Pancreas (tissue), 10 donors: ENCODE measurements around the gene GALNT17. TPM values are rescaled to one million over a fixed set of nuclear protein-coding genes. Genes with fewer than 3 reads are reported as not detected.

Source experiments
- ATAC-seq, 4 donors: fragments of 200-7000 bp; cut with Tn5 transposase; one replicate each; pipeline versions ENCODE4 v1.8.0 to v1.9.1; 2020; ENCODE audit warnings: mild to moderate bottlenecking in 4 of 4, moderate library complexity in 4 of 4
- DNase-seq, 6 donors: peaks; one replicate each; pipeline ENCODE4 v3.0.0-alpha.2; 2020
- FAIRE-seq: peaks from 2 replicates; lab custom pipeline; 2012; peaks lifted over from hg19 to GRCh38; lab: Jason Lieb, UNC
- H3K27ac ChIP-seq, 4 donors: fragments of 200-600 bp; sonication (generic); 1 replicate in 3 of 4; 2 replicates in 1 of 4; pipeline versions ENCODE4 v1.5.0 to v1.8.0; 2020
- H3K27me3 ChIP-seq, 4 donors: fragments of 200-600 bp; one replicate each; pipeline ENCODE4 v1.8.0; 2021
- H3K36me3 ChIP-seq, 3 donors: fragments of 200-600 bp; sonication (generic) in 1 of 3; one replicate each; pipeline versions ENCODE4 v1.5.0 to v1.8.0; 2020 to 2021
- H3K4me1 ChIP-seq, 3 donors: fragments of 200-600 bp; one replicate each; pipeline ENCODE4 v1.8.0; 2021
- H3K4me3 ChIP-seq, 4 donors: fragments of 200-600 bp; sonication (generic) in 2 of 4; one replicate each; pipeline versions ENCODE4 v1.5.0 to v1.8.0; 2020 to 2021
- H3K9me3 ChIP-seq, 4 donors: fragments of 200-600 bp; one replicate each; pipeline ENCODE4 v1.8.0; 2021
- WGBS, 2 donors: extraction: QIAGEN DNeasy Blood & Tissue Kit; methylation state at CpG; one replicate each; pipeline ENCODE4 v1.1.7; 2013; 5-methylcytosine and 5-hydroxymethylcytosine counted together
- intact Hi-C, 3 donors: fragments of 100-400 bp; cut with DNase I; formaldehyde crosslinking; loops; one replicate each; pipeline versions ENCODE4 v1.11.1 to v1.14.2; 2022
- polyA plus RNA-seq, 2 donors: library from polyadenylated mRNA; stranded (reverse); fragments of 200-250 nt; gene quantifications; one replicate each; pipeline ENCODE4 v1.2.3, GENCODE V29; 2013
- total RNA-seq, 6 donors: library from RNA; stranded (reverse); fragmentation: NEBNext Ultra II Directional in 4 of 6; extraction: Animal tissue kit (Norgen Biotek cat#: 25700) in 4 of 6; gene quantifications; one replicate each; pipeline versions ENCODE4 v1.2.1 to v1.2.4, GENCODE V29; 2021 to 2023
- TF ChIP-seq, protein P1 (sequence below), 4 donors: fragments of 200-600 bp; sonication (generic) in 3 of 4; IDR thresholded peaks; one replicate each; pipeline versions ENCODE4 v1.5.0 to v1.8.0; 2021; ENCODE audit warnings: antibody characterized with exemption in 4 of 4
- donor health status: healthy with polysubstance abuse.
- donor health status: DM: no; HTN: no; CAD: no; lungs with moderate emphysema.
- donor health status: DM: no; HTN: no; CAD: no.
- donor health status: control.
- donor health status: control.
- donor health status: Bipolar disorder and iron deficiency.
- donor health status: DM: yes; HTN: yes; CAD: no.
- donor health status: DM: no; HTN: no; CAD: no.
- donor health status: DM: no; HTN: no; CAD: no.
- donor health status: DM: yes; HTN: yes; CAD: no.

The GALNT17 gene
- total and polyA plus RNA-seq, 8 donors: 0.70 to 4.6 (median 2.9) TPM

DNA sequence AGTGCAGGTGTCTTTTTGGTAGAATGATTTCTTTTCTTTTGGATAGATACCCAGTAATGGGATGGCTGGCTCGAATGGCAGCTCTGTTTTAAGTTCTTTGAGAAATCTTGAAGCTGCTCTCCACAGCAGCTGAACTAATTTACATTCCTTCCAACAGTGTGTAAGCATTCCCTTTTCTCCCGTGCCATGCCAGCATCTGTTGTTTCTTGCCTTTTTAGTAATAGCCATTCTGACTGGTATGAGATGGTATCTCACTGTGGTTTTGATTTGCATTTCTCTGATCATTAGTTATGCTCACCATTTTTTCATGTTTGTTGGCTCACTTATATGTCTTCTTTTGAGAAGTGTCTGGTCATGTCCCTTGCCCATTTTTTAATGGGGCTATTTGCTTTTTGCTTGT lies 486.3 kb downstream of the GALNT17 start:
- H3K27ac ChIP-seq: no peak overlapping the region
- no peaks in the 10 kb centered on the region for H3K9me3 ChIP-seq
- H3K4me3 ChIP-seq: no peak overlapping the region
- DNase-seq (no peak), ATAC-seq (no peak), FAIRE-seq (no peak)
- intact Hi-C loops: no loop called here
- WGBS, 2 donors: 79 to 90% methylated on average over 2 of the region's 2 CpGs
- H3K36me3 ChIP-seq: no peaks in the 10 kb centered on the region
- H3K27me3 ChIP-seq: no peaks in the 10 kb centered on the region
- no peaks in the 10 kb centered on the region for H3K4me1 ChIP-seq
- TF ChIP-seq, protein P1, sequence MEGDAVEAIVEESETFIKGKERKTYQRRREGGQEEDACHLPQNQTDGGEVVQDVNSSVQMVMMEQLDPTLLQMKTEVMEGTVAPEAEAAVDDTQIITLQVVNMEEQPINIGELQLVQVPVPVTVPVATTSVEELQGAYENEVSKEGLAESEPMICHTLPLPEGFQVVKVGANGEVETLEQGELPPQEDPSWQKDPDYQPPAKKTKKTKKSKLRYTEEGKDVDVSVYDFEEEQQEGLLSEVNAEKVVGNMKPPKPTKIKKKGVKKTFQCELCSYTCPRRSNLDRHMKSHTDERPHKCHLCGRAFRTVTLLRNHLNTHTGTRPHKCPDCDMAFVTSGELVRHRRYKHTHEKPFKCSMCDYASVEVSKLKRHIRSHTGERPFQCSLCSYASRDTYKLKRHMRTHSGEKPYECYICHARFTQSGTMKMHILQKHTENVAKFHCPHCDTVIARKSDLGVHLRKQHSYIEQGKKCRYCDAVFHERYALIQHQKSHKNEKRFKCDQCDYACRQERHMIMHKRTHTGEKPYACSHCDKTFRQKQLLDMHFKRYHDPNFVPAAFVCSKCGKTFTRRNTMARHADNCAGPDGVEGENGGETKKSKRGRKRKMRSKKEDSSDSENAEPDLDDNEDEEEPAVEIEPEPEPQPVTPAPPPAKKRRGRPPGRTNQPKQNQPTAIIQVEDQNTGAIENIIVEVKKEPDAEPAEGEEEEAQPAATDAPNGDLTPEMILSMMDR (IDR thresholded peaks at IDR 0.05): no peak

DNA sequence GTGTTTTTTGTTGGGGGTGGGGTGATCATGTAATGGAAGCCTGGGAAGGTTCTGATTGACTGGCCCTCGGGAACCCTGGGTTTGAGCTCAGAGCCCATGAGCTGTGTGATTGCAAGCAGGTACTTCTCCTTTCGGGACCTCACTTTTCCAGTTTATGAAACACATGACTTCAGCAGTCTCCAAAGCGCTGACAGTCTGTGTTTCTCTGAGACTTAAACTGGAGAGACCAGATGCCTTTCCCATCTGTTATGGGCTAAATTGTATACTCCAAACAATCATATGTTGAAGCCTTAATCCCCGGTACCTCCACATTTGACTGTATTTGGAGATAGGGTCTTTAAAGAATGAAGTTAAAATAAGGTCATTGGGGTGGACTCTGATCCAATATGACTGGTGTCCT lies 493.6 kb downstream of the GALNT17 start:
- Histone ChIP-seq H3K9me3 (no peaks in the 10 kb centered on the region), H3K4me3 (no peak overlapping the region), H3K27ac (no peak overlapping the region), H3K36me3 (no peaks in the 10 kb centered on the region), H3K27me3 (no peaks in the 10 kb centered on the region), H3K4me1 (no peaks in the 10 kb centered on the region)
- ATAC-seq: no peak
- 82 to 84% methylated on average over 4 of the region's 4 CpGs for WGBS, 2 donors
- TF ChIP-seq, protein P1 (IDR thresholded peaks at IDR 0.05): no peak
- DNase-seq: no peak
- no peak for FAIRE-seq
- intact Hi-C loops: no loop called here

DNA sequence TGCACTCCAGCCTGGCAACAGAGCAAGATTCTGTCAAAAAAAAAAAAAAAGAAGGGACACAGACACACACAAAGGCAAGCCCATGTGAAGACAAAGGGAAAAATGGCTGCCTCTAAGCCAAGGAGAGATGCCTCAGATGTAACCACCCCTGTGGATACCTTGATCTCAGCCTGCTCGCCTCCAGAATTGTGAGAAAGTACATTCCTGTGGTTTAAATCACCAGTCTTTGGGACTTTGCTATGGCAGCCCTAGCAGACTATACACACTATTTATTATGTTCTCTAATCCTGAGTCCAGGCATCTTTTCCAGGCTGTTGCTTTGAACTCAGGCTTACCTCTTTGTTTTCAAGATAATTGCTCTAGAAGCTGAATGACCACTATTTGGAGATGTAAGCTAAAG lies 494.3 kb downstream of the GALNT17 start:
- FAIRE-seq (no peak), ATAC-seq (no peak), DNase-seq (no peak)
- no peaks in the 10 kb centered on the region for H3K4me1 ChIP-seq
- no peaks in the 10 kb centered on the region for H3K36me3 ChIP-seq
- no peak overlapping the region for H3K27ac ChIP-seq
- TF ChIP-seq, protein P1 (IDR thresholded peaks at IDR 0.05): no peak
- WGBS, 2 donors: 80 to 82% methylated on average over 1 of the region's 1 CpG
- H3K27me3 ChIP-seq: no peaks in the 10 kb centered on the region
- no peak overlapping the region for H3K4me3 ChIP-seq
- intact Hi-C loops: no loop called here
- H3K9me3 ChIP-seq: no peaks in the 10 kb centered on the region

DNA sequence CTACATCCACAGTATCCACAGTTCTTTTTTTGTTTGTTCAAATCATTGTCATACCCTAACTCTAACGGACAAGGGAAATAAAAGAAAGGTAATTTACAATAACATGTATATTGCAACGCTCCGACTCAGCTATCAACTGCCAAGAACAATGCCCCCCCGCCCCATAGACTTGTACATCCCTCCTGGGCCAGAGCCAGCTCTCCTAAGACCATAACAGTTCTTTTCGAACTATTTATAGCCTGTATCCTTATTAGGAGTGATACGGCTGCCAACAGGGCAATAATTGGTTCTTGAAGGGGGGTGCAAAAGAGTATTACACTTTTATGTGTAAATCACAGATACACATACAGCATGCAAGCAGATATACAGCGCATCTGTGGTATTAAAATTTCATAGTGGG lies 495.7 kb downstream of the GALNT17 start:
- no peaks in the 10 kb centered on the region for H3K36me3 ChIP-seq
- no peaks in the 10 kb centered on the region for H3K4me1 ChIP-seq
- 89% methylated on average over 7 of the region's 7 CpGs for WGBS, 2 donors
- TF ChIP-seq, protein P1 (IDR thresholded peaks at IDR 0.05): no peak
- H3K27ac ChIP-seq: no peak overlapping the region
- intact Hi-C loops: no loop called here
- no peak for FAIRE-seq
- no peak for ATAC-seq
- H3K4me3 ChIP-seq: no peak overlapping the region
- no peak for DNase-seq
- H3K9me3 ChIP-seq: no peaks in the 10 kb centered on the region
- no peaks in the 10 kb centered on the region for H3K27me3 ChIP-seq

DNA sequence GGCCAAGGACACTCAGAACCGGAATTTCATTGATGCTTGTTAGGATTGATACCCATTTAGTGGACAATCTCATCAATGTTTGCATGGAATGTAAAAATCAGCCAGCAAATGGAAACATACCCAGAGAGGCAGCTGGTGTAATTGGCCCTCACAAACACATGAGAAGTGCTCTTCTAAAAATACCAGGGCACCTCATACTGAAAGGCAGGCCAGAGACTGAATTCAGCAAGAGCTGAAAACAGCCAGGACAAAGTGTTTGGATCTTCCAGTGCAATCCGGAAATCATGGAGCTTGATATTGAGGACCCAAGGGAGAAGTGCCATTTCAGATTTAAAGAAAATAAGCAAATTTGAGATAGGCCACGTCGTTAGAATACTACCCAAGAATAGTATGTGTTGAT lies 498.6 kb downstream of the GALNT17 start:
- Histone ChIP-seq H3K27ac (no peak overlapping the region), H3K4me1 (no peaks in the 10 kb centered on the region), H3K27me3 (no peaks in the 10 kb centered on the region), H3K4me3 (no peak overlapping the region), H3K36me3 (no peaks in the 10 kb centered on the region), H3K9me3 (no peaks in the 10 kb centered on the region)
- no peak for FAIRE-seq
- DNase-seq: no peak
- 91 to 93% methylated on average over 4 of the region's 4 CpGs for WGBS, 2 donors
- TF ChIP-seq, protein P1 (IDR thresholded peaks at IDR 0.05): no peak
- intact Hi-C loops: no loop called here
- no peak for ATAC-seq
